Dermis lymphatic vessel endothelial cell (primary cell): ENCODE results near the gene RPAIN. TPM values are rescaled to one million over a fixed set of nuclear protein-coding genes. Genes with fewer than 3 reads are reported as not detected.

ENCODE experiments used
- total RNA-seq: library from RNA; depleted of rRNA; stranded (reverse); fragments of >200 nt; gene quantifications from 2 replicates; pipeline ENCODE4 v1.2.1, GENCODE V29; 2014

Gene RPAIN
- 43.2 and 47.0 TPM in 2 replicates for total RNA-seq

GRCh38 chr17:5419959-5420653, at the start of gene RPAIN:
Gene RPAIN, plus strand, starts transcription at chr17:5420182. Its CDS starts 29 bp downstream, at chr17:5420211.

DNA sequence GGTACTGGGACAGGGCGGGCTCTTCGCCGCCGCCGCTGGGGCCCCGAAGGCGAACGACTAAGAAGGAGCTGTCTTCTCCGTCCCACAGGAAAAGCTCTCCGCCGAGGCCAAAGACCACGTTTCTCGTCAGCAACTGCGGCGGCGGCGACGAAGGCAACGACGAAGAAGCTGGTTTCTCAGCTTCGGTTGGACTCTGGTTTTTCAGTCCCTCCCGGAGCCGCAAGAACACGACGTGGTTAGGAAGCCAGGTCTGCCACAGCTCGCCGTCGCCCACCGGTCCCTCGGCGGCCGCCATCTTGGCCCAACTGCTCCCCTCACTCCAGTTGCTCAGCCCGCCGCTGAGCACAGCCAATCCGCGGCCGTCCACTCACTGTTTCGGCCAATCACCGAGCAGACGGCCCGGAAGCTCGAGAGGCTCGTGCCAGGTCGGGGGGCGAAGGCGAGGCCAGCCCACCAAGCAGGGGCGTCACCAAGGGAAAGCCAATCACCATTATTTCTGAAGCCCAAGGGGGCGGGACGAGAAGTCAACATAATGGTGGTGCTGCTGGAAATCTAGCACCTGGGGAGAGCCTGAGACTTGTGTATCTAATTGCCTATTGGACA, 525 bp upstream of the RPAIN start, which contains the start of gene NUP88:
NUP88 (minus strand) TSS at position 307 of the 603 bp plus-strand sequence; CDS start at position 295, 12 bp downstream.

DNA sequence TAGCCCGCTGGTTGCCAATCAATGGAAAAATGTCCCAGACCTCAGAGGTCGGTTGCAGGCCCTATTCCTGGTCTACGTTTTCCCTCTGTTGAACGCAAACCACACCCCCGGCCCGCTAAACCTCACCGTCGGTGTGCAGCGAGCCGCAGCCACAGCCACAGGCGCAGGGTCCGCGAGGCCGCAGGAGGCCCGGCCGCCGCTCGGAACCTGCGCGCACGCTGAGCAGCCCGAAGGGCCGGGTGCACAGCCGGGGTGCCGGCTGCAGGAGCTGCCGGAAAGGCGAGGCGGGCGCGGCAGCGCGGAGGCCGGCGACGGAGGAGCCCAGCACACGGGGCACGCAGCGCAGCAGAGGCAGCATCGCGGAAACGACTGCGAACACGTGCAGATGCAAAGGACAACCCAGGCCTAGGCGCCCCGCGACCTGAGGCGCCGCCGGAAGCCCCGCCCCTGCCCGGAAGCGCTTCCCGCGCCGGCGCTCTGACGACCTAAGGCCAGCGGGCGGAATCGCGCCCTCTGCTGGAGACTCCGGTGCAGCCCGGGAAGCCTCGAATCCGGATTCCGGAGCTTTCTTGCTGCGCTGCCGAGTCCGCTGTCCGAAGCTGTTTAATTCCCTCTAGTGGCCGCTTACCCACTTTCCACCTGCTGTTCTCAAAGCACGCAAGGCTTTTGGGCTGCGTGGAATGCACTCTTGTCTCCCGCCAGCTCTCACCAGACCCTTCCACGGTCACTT, 18.9 kb downstream of the RPAIN start, which contains the start of gene C1QBP:
C1QBP (minus strand) TSS at position 440 of the 730 bp plus-strand sequence; CDS start at position 358, 82 bp downstream.

Other genes starting within 250 kb of the RPAIN start
- gene ZNF594, start 228.3 kb upstream of the RPAIN start, total RNA-seq: 1.7 and 4.2 TPM in 2 replicates
- gene SCIMP, start 185.3 kb upstream of the RPAIN start, total RNA-seq: not detected in 2 replicates
- 36.6 and 48.6 TPM in 2 replicates for gene RABEP1, start 137.9 kb upstream of the RPAIN start, total RNA-seq
- 72.6 and 78.9 TPM in 2 replicates for gene NUP88, start 520 bp upstream of the RPAIN start, total RNA-seq
- gene C1QBP, start 19.0 kb downstream of the RPAIN start, total RNA-seq: 181 and 261 TPM in 2 replicates
- 7.9 and 12.3 TPM in 2 replicates for gene DHX33, start 48.8 kb downstream of the RPAIN start, total RNA-seq
- 21.3 and 32.7 TPM in 2 replicates for gene DERL2, start 66.0 kb downstream of the RPAIN start, total RNA-seq
- 15.7 and 19.2 TPM in 2 replicates for gene MIS12, start 66.4 kb downstream of the RPAIN start, total RNA-seq
- 4.8 and 7.0 TPM in 2 replicates for gene NLRP1, start 164.3 kb downstream of the RPAIN start, total RNA-seq